AG04449 (cell line): ENCODE results near the gene EXTL1.

Experiments used
- CTCF ChIA-PET: fragments of 350-600 bp; formaldehyde crosslinking; extraction: SDS; loops from one replicate; lab custom pipeline; 2021; ENCODE audit warnings: antibody characterized with exemption; lab: Yijun Ruan, JAX
- POLR2A ChIA-PET: fragments of 400-600, 350-600 bp; formaldehyde crosslinking; extraction: SDS; loops from one replicate; lab custom pipeline; 2020; ENCODE audit warnings: antibody characterized with exemption, inconsistent platforms; lab: Yijun Ruan, JAX
- DNase-seq: peaks from one replicate; pipeline ENCODE4 v3.0.0-alpha.2; 2010; ENCODE audit warnings: low read depth, low spot score
- H3K4me3 ChIP-seq: 2 replicates; pipeline ENCODE4 v1.5.1; 2011; ENCODE audit warnings: low read depth, mild to moderate bottlenecking, control low read depth, low read length
- TF ChIP-seq, protein P1 (sequence below): IDR thresholded peaks from one replicate; pipeline ENCODE4 v1.5.1; 2011; ENCODE audit warnings: mild to moderate bottlenecking, moderate library complexity, low read length, control low read depth, inconsistent platforms; ENCODE audit not compliant: insufficient read depth; ENCODE audit errors: missing control alignments

The EXTL1 gene

GRCh38 chr1:26025517-26025916 is 3.9 kb downstream of the EXTL1 start:
- H3K4me3 ChIP-seq, result no peak overlapping the region
- no peak for DNase-seq
- POLR2A ChIA-PET, result interaction anchor here (0.7 kb wide), 1 partner anchor 25 kb away, joined by 3 read pairs; no protein-coding TSS in a partner anchor
- TF ChIP-seq, protein P1, sequence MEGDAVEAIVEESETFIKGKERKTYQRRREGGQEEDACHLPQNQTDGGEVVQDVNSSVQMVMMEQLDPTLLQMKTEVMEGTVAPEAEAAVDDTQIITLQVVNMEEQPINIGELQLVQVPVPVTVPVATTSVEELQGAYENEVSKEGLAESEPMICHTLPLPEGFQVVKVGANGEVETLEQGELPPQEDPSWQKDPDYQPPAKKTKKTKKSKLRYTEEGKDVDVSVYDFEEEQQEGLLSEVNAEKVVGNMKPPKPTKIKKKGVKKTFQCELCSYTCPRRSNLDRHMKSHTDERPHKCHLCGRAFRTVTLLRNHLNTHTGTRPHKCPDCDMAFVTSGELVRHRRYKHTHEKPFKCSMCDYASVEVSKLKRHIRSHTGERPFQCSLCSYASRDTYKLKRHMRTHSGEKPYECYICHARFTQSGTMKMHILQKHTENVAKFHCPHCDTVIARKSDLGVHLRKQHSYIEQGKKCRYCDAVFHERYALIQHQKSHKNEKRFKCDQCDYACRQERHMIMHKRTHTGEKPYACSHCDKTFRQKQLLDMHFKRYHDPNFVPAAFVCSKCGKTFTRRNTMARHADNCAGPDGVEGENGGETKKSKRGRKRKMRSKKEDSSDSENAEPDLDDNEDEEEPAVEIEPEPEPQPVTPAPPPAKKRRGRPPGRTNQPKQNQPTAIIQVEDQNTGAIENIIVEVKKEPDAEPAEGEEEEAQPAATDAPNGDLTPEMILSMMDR, result no peak
- CTCF ChIA-PET, result interaction anchor here (2.8 to 8.6 kb wide), 3 partner anchors 9 to 130 kb away, joined by 14 to 69 read pairs (median 43); no protein-coding TSS in a partner anchor

GRCh38 chr1:26027716-26028489 is 6.3 kb downstream of the EXTL1 start:
- TF ChIP-seq, protein P1, result no peak
- no peak overlapping the region for H3K4me3 ChIP-seq
- POLR2A ChIA-PET, result no interaction called here
- CTCF ChIA-PET, result interaction anchor here (1.0 to 2.8 kb wide), 5 partner anchors 7 to 463 kb away, joined by 3 to 14 read pairs (median 6); no protein-coding TSS in a partner anchor
- no peak for DNase-seq

DNA sequence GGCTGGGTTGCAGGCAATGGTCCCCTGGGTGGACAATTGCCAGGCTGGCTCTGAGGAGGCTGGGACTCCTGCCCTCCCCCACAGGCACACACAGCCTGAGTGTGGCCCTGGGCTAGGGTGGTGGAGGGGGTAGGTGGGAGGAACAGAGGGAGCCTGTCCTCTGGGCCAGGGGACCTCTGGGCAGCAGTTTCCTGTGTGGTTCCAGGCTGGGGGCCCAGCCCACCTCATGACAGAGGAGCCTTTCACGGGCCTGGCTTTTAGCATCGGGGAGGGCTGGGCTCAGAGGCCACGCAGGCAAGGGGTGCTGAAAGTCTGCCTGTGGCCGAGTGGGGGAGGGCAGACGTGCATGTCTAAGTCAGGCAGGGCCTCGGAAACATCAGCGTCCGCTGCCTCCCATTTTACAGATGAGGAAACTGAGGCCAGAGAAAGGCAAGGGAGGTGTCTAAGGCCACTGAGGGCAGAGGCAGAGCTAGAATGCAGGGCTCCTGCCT is 7.0 kb downstream of the EXTL1 start:
- no peak overlapping the region for H3K4me3 ChIP-seq
- ChIA-PET POLR2A (no interaction called here), CTCF (interaction anchor here (1.9 to 2.8 kb wide), 2 partner anchors 133 kb away, joined by 14 to 19 read pairs; no protein-coding TSS in a partner anchor)
- DNase-seq, result no peak
- TF ChIP-seq, protein P1, result no peak

DNA sequence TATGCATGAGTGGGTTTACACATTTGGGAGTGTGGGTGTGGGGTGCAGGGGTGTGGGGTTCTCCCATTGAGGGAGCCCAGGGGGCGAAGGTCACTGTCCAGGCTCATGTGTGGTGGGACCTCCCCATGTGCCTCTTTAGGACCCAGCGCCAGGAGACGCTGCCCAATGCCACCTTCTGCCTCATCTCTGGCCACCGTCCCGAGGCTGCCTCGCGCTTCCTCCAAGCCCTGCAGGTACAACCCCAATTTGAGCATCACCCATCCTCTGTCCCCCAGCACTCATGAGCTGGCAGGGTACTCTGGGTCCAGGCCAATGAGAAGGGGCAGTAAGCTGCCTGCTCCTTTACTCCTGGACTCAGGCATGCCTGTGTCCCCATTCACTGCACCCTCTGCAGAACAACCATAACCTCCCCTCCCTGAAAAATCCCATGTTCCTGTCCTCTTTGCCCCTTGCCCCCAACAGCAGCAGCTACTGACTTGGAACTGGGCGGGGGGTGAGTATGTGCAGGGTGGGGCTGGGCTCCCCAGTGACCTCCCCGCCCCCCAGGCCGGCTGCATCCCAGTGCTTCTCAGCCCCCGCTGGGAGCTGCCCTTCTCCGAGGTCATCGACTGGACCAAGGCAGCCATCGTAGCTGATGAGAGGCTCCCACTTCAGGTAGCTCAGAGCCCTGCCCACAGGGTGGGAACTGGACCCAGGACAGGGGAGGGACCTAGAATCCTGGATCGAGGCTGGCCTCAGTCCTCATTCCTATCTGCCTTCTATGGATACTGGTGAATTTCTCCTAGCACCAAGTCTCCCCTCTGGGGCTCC is 7.7 kb downstream of the EXTL1 start:
- no peak overlapping the region for H3K4me3 ChIP-seq
- TF ChIP-seq, protein P1, result no peak
- no peak for DNase-seq
- ChIA-PET POLR2A (interaction anchor here (0.6 to 1.6 kb wide), 3 partner anchors 8 to 31 kb away, joined by 3 to 5 read pairs (median 4); partner anchors contain the start of gene PAFAH2), CTCF (interaction anchor here (1.1 to 1.9 kb wide), 4 partner anchors 9 to 134 kb away, joined by 3 to 19 read pairs (median 5); no protein-coding TSS in a partner anchor)

DNA sequence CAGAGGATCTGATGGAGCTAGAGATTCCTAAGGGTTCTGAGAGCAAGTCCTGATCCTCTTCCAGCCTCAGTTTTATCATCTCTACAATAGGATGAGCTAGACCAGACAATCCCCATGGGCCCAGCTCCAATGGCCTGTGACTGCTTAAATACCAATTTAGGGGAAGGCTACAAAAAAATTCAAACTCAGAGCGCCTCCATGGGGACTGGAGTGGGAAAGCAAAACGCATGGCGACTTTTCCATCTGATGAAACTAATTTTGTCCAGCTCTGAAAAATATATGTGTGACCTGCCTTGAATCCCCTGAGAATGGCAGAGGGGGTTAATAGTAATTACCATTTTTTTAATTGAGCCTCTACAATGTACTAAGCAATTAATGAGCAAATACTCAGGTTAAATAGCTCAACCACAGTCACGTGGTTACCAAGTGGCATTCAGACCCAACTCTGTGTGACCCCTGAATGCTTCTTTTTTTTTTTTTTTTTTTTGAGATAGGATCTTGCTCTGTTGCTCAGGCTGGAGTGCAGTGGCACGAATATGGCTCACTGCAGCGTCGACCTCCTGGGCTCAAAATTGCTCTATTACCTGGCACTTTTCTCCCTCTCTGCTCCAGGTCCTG is 8.4 kb downstream of the EXTL1 start:
- TF ChIP-seq, protein P1, result no peak
- CTCF ChIA-PET, result interaction anchor here (1.1 to 1.9 kb wide), 4 partner anchors 9 to 135 kb away, joined by 3 to 19 read pairs (median 5); no protein-coding TSS in a partner anchor
- POLR2A ChIA-PET, result interaction anchor here (0.6 to 1.6 kb wide), 3 partner anchors 9 to 32 kb away, joined by 3 to 5 read pairs (median 4); partner anchors contain the start of gene PAFAH2
- no peak overlapping the region for H3K4me3 ChIP-seq
- no peak for DNase-seq
